ENCODE results near the gene CREB3. TPM values are rescaled to one million over a fixed set of nuclear protein-coding genes. Genes with fewer than 3 reads are reported as not detected.

CREB3 gene
- total and polyA plus RNA-seq, 2 of the 4 experiments (the other 2 are of a cell fraction): 60.7 to 106 TPM

DNA sequence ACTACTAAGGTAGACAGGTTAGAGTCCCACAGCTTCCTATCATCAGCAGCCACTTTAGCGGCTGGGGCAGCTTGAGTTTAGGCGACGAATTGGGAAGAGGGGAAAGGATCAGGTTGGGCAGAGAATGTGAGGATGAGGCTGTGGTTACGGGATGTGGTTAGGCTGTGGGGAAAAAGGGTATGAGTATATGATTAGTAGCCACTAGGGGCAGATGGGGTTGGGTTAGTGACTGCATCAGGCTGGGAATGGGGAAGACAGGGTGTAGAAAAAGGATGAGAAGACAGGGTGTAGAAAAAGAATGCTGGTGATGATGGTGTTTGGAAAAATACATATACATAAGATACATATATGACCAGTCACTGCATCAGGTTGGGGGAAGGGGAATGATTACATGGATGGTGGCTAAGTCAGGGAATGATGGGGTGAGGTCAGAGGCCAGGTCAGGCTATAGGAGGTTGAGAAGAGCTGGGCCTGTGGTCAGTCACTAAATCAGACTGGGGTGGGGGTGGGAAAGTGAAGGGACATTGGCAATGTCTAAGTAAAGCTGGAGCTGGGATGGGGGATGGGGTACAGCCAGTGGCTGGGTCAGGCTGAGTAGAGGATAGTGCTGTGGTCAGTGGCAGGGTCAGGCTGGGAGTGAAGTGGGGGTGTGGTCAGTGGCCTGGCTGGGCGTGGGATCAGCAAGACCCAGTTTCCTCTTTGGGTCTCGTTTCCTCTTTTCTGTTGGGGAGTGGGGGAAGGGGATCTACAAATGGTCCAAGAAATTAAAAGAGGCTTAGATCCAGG lies 2.6 kb upstream of the CREB3 start:
- Histone ChIP-seq H4K20me1 (ENCODE audit: insufficient read depth, low read length) (peaks cover 33% of the 10 kb centered on the region), H2BK15ac (ENCODE audit: low read depth, low read length) (peak overlapping the region; percentile 75; the same call in 2 of the 3 replicates), H3K27me3 (ENCODE audit: control insufficient read depth, insufficient read depth, low read length) (no peaks in the 10 kb centered on the region), H2BK5ac (ENCODE audit: low read depth, low read length, poor library complexity, severe bottlenecking) (peak overlapping the region; percentile 96), H3K56ac (ENCODE audit: extremely low read depth, insufficient read depth, low read length) (peak overlapping the region; percentile 99), H2AFZ (replicated peaks; ENCODE audit: low read length, poor library complexity) (no peak overlapping the region), H3K18ac (ENCODE audit: low read depth, low read length) (peak overlapping the region; percentile 87), H4K91ac (ENCODE audit: insufficient read depth, low read depth, low read length) (peak overlapping the region; percentile 99), H3K9me1 (ENCODE audit: insufficient read depth, low read length) (peaks cover 5% of the 10 kb centered on the region; the same call in 1 of the 2 replicates), H3K4ac (ENCODE audit: low read depth, low read length) (peak overlapping the region; percentile 99), H2AK9ac (replicated peaks; ENCODE audit: low read depth, low read length, poor library complexity) (peak overlapping the region; percentile 94), H2AK5ac (ENCODE audit: low read depth, low read length) (peak overlapping the region; percentile 100), H3K9me3 (ENCODE audit: control insufficient read depth, insufficient read depth, low read length) (no peaks in the 10 kb centered on the region), H3K23ac (ENCODE audit: low read depth, low read length) (peak overlapping the region; percentile 100), H2BK120ac (ENCODE audit: low read depth, low read length) (peak overlapping the region; percentile 98), H3K27ac (ENCODE audit: insufficient read depth, low read length) (peak overlapping the region; percentile 90), H2BK20ac (ENCODE audit: low read depth, low read length) (peak overlapping the region; percentile 66), H3K4me1 (ENCODE audit: control insufficient read depth, insufficient read depth, low read length) (peaks cover 25% of the 10 kb centered on the region), H3K79me1 (ENCODE audit: low read depth in 1 of 2, low read length in 2 of 2) (peaks cover 19 to 73% of the 10 kb centered on the region in 2 experiments), H3K14ac (replicated peaks; ENCODE audit: low read depth, low read length) (peak overlapping the region; percentile 100), H3K36me3 (ENCODE audit: control insufficient read depth, insufficient read depth, low read length) (peaks cover 11% of the 10 kb centered on the region), H3K4me3 (ENCODE audit: insufficient read depth, low read depth, low read length) (peak overlapping the region; percentile 99), H3K9ac (ENCODE audit: low read depth, low read length) (peak overlapping the region; percentile 99), H3K4me2 (ENCODE audit: low read depth, low read length) (peak overlapping the region; percentile 96), H4K5ac (ENCODE audit: low read depth, low read length) (peak overlapping the region; percentile 68), H4K8ac (ENCODE audit: low read depth in 2 of 2, low read length in 2 of 2) (peak overlapping the region; percentile 92 to 99)
- BruUV-seq (replicated peaks): no TSS peak
- ATAC-seq (ENCODE audit: low read depth) (peak; percentile 21), DNase-seq (peak; percentile 91)
- in situ Hi-C loops (cut with MboI; ENCODE audit: low sequenced_read_pairs): no loop called here
- dilution Hi-C loops (cut with HindIII; ENCODE audit: low sequenced_read_pairs, unreplicated experiment): no loop called here
- intact Hi-C loops (cut with micrococcal nuclease): loop anchor here (2.0 kb wide), 1 partner anchor 39 kb away; no protein-coding TSS in a partner anchor
- ChIA-PET CTCF (interaction anchor here (0.6 to 1.0 kb wide), 3 partner anchors 45 to 134 kb away, joined by 3 read pairs; no protein-coding TSS in a partner anchor), POLR2A (ENCODE audit: unreplicated experiment) (interaction anchor here (0.5 to 2.8 kb wide), 6 partner anchors 12 to 1868 kb away, joined by 3 to 23 read pairs (median 4); partner anchors contain the start of gene TPM2)
- 0% methylated on average over 4 of the region's 6 CpGs; no CpG with 5 or more reads in 1 of the 2 experiments for WGBS, 2 experiments (ENCODE audit: extremely low coverage in 2 of 2, insufficient read length in 1 of 2)
- TF ChIP-seq RCOR1 (IDR thresholded peaks at IDR 0.05; ENCODE audit: insufficient replicate concordance, low read length) (peak; percentile 46), SMC3 (IDR thresholded peaks at IDR 0.05; ENCODE audit: low read depth, low read length) (peak; percentile 22; the same call in 1 of the 2 replicates), USF2 (IDR thresholded peaks at IDR 0.05; ENCODE audit: low read depth, low read length) (no peak), MAZ (IDR thresholded peaks at IDR 0.05; ENCODE audit: borderline replicate concordance, low read depth, low read length) (peak; percentile 56; the same call in 1 of the 2 replicates), MAFK (IDR thresholded peaks at IDR 0.05; ENCODE audit: low read depth, low read length) (peak; percentile 2; the same call in 1 of the 2 replicates), CEBPB (IDR thresholded peaks at IDR 0.05; ENCODE audit: low read depth, low read length) (no peak), RAD21 (IDR thresholded peaks at IDR 0.05; ENCODE audit: low read length) (peak; percentile 35; the same call in 1 of the 2 replicates)
- TF ChIP-seq, protein P1, sequence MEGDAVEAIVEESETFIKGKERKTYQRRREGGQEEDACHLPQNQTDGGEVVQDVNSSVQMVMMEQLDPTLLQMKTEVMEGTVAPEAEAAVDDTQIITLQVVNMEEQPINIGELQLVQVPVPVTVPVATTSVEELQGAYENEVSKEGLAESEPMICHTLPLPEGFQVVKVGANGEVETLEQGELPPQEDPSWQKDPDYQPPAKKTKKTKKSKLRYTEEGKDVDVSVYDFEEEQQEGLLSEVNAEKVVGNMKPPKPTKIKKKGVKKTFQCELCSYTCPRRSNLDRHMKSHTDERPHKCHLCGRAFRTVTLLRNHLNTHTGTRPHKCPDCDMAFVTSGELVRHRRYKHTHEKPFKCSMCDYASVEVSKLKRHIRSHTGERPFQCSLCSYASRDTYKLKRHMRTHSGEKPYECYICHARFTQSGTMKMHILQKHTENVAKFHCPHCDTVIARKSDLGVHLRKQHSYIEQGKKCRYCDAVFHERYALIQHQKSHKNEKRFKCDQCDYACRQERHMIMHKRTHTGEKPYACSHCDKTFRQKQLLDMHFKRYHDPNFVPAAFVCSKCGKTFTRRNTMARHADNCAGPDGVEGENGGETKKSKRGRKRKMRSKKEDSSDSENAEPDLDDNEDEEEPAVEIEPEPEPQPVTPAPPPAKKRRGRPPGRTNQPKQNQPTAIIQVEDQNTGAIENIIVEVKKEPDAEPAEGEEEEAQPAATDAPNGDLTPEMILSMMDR (conservative IDR thresholded peaks at IDR 0.05; ENCODE audit: low read depth, low read length): peak; percentile 68

Data from IMR-90 (cell line).